Myocyte (in vitro differentiated cells): Measurements from ENCODE around the gene LHFPL5. TPM values are rescaled to one million over a fixed set of nuclear protein-coding genes. Genes with fewer than 3 reads are reported as not detected.

Source experiments
- DNase-seq: peaks from one replicate; pipeline ENCODE4 v3.0.0-alpha.2; 2012; ENCODE audit warnings: low read depth
- polyA plus RNA-seq: library from polyadenylated mRNA; unstranded; fragments of >200 nt; gene quantifications from one replicate; pipeline ENCODE4 v1.2.1, GENCODE V29; 2012; ENCODE audit warnings: missing spikeins
- total RNA-seq: library from RNA; depleted of rRNA; stranded (reverse); fragments of >200 nt; gene quantifications from 2 replicates; pipeline ENCODE4 v1.2.3, GENCODE V29; 2014

LHFPL5 gene
- total RNA-seq: not detected in 2 replicates
- not detected for polyA plus RNA-seq

- peak; percentile 42 for DNase-seq
These were observed at the start of gene LHFPL5 for GRCh38 chr6:35804996-35805736. TSS of gene LHFPL5 (plus strand) at chr6:35805352. CDS start at chr6:35805671, 319 bp downstream.

GRCh38 chr6:35757456-35758123 is 47.6 kb upstream of the LHFPL5 start:
- DNase-seq: peak; percentile 41

GRCh38 chr6:35759426-35759825 is 45.7 kb upstream of the LHFPL5 start:
- DNase-seq: no peak

- DNase-seq: no peak
These were observed 39.4 kb upstream of the LHFPL5 start for GRCh38 chr6:35765739-35766138.

- no peak for DNase-seq
These were observed 35.9 kb upstream of the LHFPL5 start for GRCh38 chr6:35769211-35769610.

- DNase-seq: no peak
These were observed 33.9 kb upstream of the LHFPL5 start for GRCh38 chr6:35771343-35771627.

GRCh38 chr6:35774116-35774794 is 30.9 kb upstream of the LHFPL5 start:
- DNase-seq: no peak

GRCh38 chr6:35775031-35775430 is 30.1 kb upstream of the LHFPL5 start:
- DNase-seq: no peak

- DNase-seq: peak; percentile 5
These were observed 28.6 kb upstream of the LHFPL5 start, which contains the start of gene CLPSL2 for GRCh38 chr6:35776364-35777215. TSS of gene CLPSL2 (plus strand) at chr6:35776598. CDS start at chr6:35776619, 21 bp downstream.

- DNase-seq: peak; percentile 6
These were observed 27.6 kb upstream of the LHFPL5 start for GRCh38 chr6:35777356-35778102.

- no peak for DNase-seq
These were observed 26.7 kb upstream of the LHFPL5 start for GRCh38 chr6:35778437-35778836.

GRCh38 chr6:35780719-35781118 is 24.4 kb upstream of the LHFPL5 start, which contains the start of gene CLPSL1:
TSS of gene CLPSL1 (plus strand) at chr6:35781019. CDS start at chr6:35781111, 92 bp downstream.
- DNase-seq: no peak

GRCh38 chr6:35781290-35781689 is 23.9 kb upstream of the LHFPL5 start:
- no peak for DNase-seq

GRCh38 chr6:35782424-35782823 is 22.7 kb upstream of the LHFPL5 start:
- no peak for DNase-seq

GRCh38 chr6:35784200-35784599 is 21.0 kb upstream of the LHFPL5 start:
- no peak for DNase-seq

GRCh38 chr6:35786272-35786671 is 18.9 kb upstream of the LHFPL5 start:
- no peak for DNase-seq

GRCh38 chr6:35786810-35787209 is 18.3 kb upstream of the LHFPL5 start:
- DNase-seq: no peak

GRCh38 chr6:35787266-35788218 is 17.6 kb upstream of the LHFPL5 start:
- DNase-seq: no peak

GRCh38 chr6:35788423-35788982 is 16.6 kb upstream of the LHFPL5 start:
- DNase-seq: no peak
